HG03469 (cell line): ENCODE measurements around the gene NDUFAF3.

Source experiments
- ATAC-seq: cut with Tn5 transposase; IDR thresholded peaks from one replicate; pipeline ENCODE4 v1.9.1; 2021; ENCODE audit warnings: mild to moderate bottlenecking, moderate library complexity, moderate number of reproducible peaks; ENCODE audit not compliant: unreplicated experiment

NDUFAF3 gene

GRCh38 chr3:49017229-49017970 is 4.5 kb upstream of the NDUFAF3 start:
- ATAC-seq, result no peak

GRCh38 chr3:49017971-49018706 is 3.8 kb upstream of the NDUFAF3 start, which contains the start of gene DALRD3:
TSS of gene DALRD3 (minus strand) at chr3:49018580. CDS start at chr3:49018564, 16 bp downstream.
- ATAC-seq, result no peak

- no peak for ATAC-seq
Observed at GRCh38 chr3:49018707-49019006, 3.3 kb upstream of the NDUFAF3 start.

- ATAC-seq, result no peak
Observed at GRCh38 chr3:49019941-49020329, 2.0 kb upstream of the NDUFAF3 start.

GRCh38 chr3:49020330-49021212 is 1.4 kb upstream of the NDUFAF3 start:
- ATAC-seq, result no peak

GRCh38 chr3:49021213-49021812 is 608 bp upstream of the NDUFAF3 start:
- peak; percentile 29 for ATAC-seq

GRCh38 chr3:49022688-49023171 is 809 bp downstream of the NDUFAF3 start:
- no peak for ATAC-seq

- ATAC-seq, result no peak
Observed at GRCh38 chr3:49023775-49024174, 1.9 kb downstream of the NDUFAF3 start.

GRCh38 chr3:49024449-49024848 is 2.5 kb downstream of the NDUFAF3 start:
- no peak for ATAC-seq

GRCh38 chr3:49025005-49025792 is 3.3 kb downstream of the NDUFAF3 start:
- ATAC-seq, result no peak

GRCh38 chr3:49025793-49026520 is 4.0 kb downstream of the NDUFAF3 start:
- no peak for ATAC-seq

- no peak for ATAC-seq
Observed at GRCh38 chr3:49026536-49026935, 4.6 kb downstream of the NDUFAF3 start.

GRCh38 chr3:49027634-49028033 is 5.7 kb downstream of the NDUFAF3 start:
- ATAC-seq, result no peak

- ATAC-seq, result no peak
Observed at GRCh38 chr3:49028298-49028672, 6.4 kb downstream of the NDUFAF3 start.

GRCh38 chr3:49028673-49029562 is 7.0 kb downstream of the NDUFAF3 start, which contains the start of gene IMPDH2:
TSS of gene IMPDH2 (minus strand) at chr3:49029398. CDS start at chr3:49029350, 48 bp downstream.
- peak; percentile 61 for ATAC-seq

GRCh38 chr3:49029563-49029884 is 7.6 kb downstream of the NDUFAF3 start:
- no peak for ATAC-seq

GRCh38 chr3:49030321-49030720 is 8.4 kb downstream of the NDUFAF3 start:
- ATAC-seq, result no peak

GRCh38 chr3:49032646-49033304 is 10.9 kb downstream of the NDUFAF3 start:
- no peak for ATAC-seq
